Liver (tissue), 9 donors: ENCODE measurements around the gene NUDT14. TPM values are rescaled to one million over a fixed set of nuclear protein-coding genes. Genes with fewer than 3 reads are reported as not detected.

ENCODE experiments used
- DNase-seq: peaks from one replicate; pipeline ENCODE4 v3.0.0-alpha.2; 2017; ENCODE audit warnings: low spot score
- H3K27ac ChIP-seq, 2 donors: one replicate each; pipeline ENCODE4 v1.7.0; 2013; ENCODE audit warnings: inconsistent platforms in 2 of 2, low read length in 2 of 2, control low read depth in 1 of 2, low read depth in 1 of 2, mild to moderate bottlenecking in 1 of 2
- H3K27me3 ChIP-seq, 4 donors: one replicate each; pipeline versions ENCODE4 v1.6.1 to v1.7.0; 2013; ENCODE audit warnings: low read length in 3 of 4, inconsistent platforms in 1 of 4, mild to moderate bottlenecking in 1 of 4, moderate library complexity in 1 of 4; ENCODE audit not compliant: control insufficient read depth in 4 of 4, insufficient read depth in 4 of 4
- H3K36me3 ChIP-seq, 4 donors: one replicate each; pipeline versions ENCODE4 v1.6.1 to v1.7.0; 2013; ENCODE audit warnings: low read length in 3 of 4, mild to moderate bottlenecking in 3 of 4, low read depth in 1 of 4, moderate library complexity in 1 of 4; ENCODE audit not compliant: control insufficient read depth in 4 of 4, insufficient read depth in 3 of 4
- H3K4me1 ChIP-seq, 4 donors: one replicate each; pipeline versions ENCODE4 v1.6.1 to v1.7.0; 2013; ENCODE audit warnings: low read length in 3 of 4, mild to moderate bottlenecking in 3 of 4, moderate library complexity in 1 of 4; ENCODE audit not compliant: control insufficient read depth in 4 of 4, insufficient read depth in 4 of 4
- H3K4me3 ChIP-seq, 3 donors: one replicate each; pipeline versions ENCODE4 v1.6.1 to v1.7.0; 2013; ENCODE audit warnings: low read length in 3 of 3, control low read depth in 1 of 3, low read depth in 1 of 3, mild to moderate bottlenecking in 1 of 3
- H3K9ac ChIP-seq, 2 donors: one replicate each; pipeline ENCODE4 v1.7.0; 2013; ENCODE audit warnings: low read length in 2 of 2, mild to moderate bottlenecking in 2 of 2, moderate library complexity in 2 of 2, control low read depth in 1 of 2, low read depth in 1 of 2
- H3K9me3 ChIP-seq, 4 donors: one replicate each; pipeline versions ENCODE4 v1.6.1 to v1.7.0; 2013; ENCODE audit warnings: low read length in 3 of 4; ENCODE audit not compliant: control insufficient read depth in 4 of 4
- FOXA1 ChIP-seq: IDR thresholded peaks from 2 replicates; pipeline ENCODE4 v1.6.1; 2016; ENCODE audit warnings: antibody characterized with exemption
- JUND ChIP-seq, 2 donors: IDR thresholded peaks; 2 replicates each; pipeline ENCODE4 v1.6.1; 2016; ENCODE audit warnings: antibody characterized with exemption in 2 of 2
- MAX ChIP-seq: IDR thresholded peaks from 2 replicates; pipeline ENCODE4 v1.6.1; 2016; ENCODE audit warnings: antibody characterized with exemption
- NR2F2 ChIP-seq: IDR thresholded peaks from 2 replicates; pipeline ENCODE4 v1.6.1; 2016; ENCODE audit warnings: antibody characterized with exemption
- REST ChIP-seq: IDR thresholded peaks from 2 replicates; pipeline ENCODE4 v1.6.1; 2016; ENCODE audit warnings: antibody characterized with exemption, mild to moderate bottlenecking
- RXRA ChIP-seq, 2 donors: IDR thresholded peaks; 2 replicates each; pipeline ENCODE4 v1.6.1; 2017 to 2018; ENCODE audit warnings: antibody characterized with exemption in 2 of 2, mild to moderate bottlenecking in 1 of 2
- YY1 ChIP-seq: IDR thresholded peaks from 2 replicates; pipeline ENCODE4 v1.6.1; 2016; ENCODE audit warnings: antibody characterized with exemption, mild to moderate bottlenecking
- ZBTB33 ChIP-seq: IDR thresholded peaks from 2 replicates; pipeline ENCODE4 v1.6.1; 2016; ENCODE audit warnings: antibody characterized with exemption
- WGBS: extraction: QIAGEN DNeasy Blood & Tissue Kit; methylation state at CpG from one replicate; pipeline ENCODE4 v1.1.7; 2013; 5-methylcytosine and 5-hydroxymethylcytosine counted together
- polyA plus RNA-seq, 2 donors: library from polyadenylated mRNA; stranded (reverse) in 1 of 2; unstranded in 1 of 2; fragments of 200-250 nt in 1 of 2; fragments of >200 nt in 1 of 2; fragmentation: Nextera tagmentation in 1 of 2; extraction: Ambion mirVana in 1 of 2; gene quantifications; one replicate each; pipeline versions ENCODE4 v1.2.1 to v1.2.3, GENCODE V29; 2013 to 2015
- total RNA-seq, 2 donors: library from RNA; depleted of rRNA; stranded (reverse); fragments of >200 nt; gene quantifications; one replicate each; pipeline ENCODE4 v1.2.3, GENCODE V29; 2014
- donor health status: healthy.
- donor health status: healthy.
- donor health status: healthy.
- donor health status: healthy.
- donor health status: healthy.

NUDT14 gene
- total and polyA plus RNA-seq, 4 donors: 3.8 to 24.2 (median 8.0) TPM

- Histone ChIP-seq H3K27ac (no peak overlapping the region), H3K27me3 (no peaks in the 10 kb centered on the region), H3K9ac (no peak overlapping the region), H3K36me3 (no peaks in the 10 kb centered on the region), H3K9me3 (peaks cover 0 to 10% (median 3%) of the 10 kb centered on the region in 4 donors), H3K4me3 (no peak overlapping the region), H3K4me1 (no peaks in the 10 kb centered on the region)
- TF ChIP-seq REST (no peak), YY1 (no peak), JUND (IDR thresholded peaks at IDR 0.05) (no peak)
- 91% methylated on average over 43 of the region's 43 CpGs for WGBS
- no peak for DNase-seq
Observed at GRCh38 chr14:105141486-105142281, 39.4 kb downstream of the NUDT14 start.

GRCh38 chr14:105141026-105141425, 40.1 kb downstream of the NUDT14 start:
- Histone ChIP-seq H3K27ac (no peak overlapping the region), H3K9me3 (peaks cover 0 to 10% (median 3%) of the 10 kb centered on the region in 4 donors), H3K27me3 (no peaks in the 10 kb centered on the region), H3K9ac (no peak overlapping the region), H3K4me1 (no peaks in the 10 kb centered on the region), H3K36me3 (no peaks in the 10 kb centered on the region), H3K4me3 (no peak overlapping the region)
- DNase-seq: no peak
- WGBS: 93% methylated on average over 6 of the region's 6 CpGs
- no peak for TF ChIP-seq YY1
- TF ChIP-seq NR2F2: no peak
- no peak for TF ChIP-seq MAX
- no peak for TF ChIP-seq REST
- TF ChIP-seq FOXA1: no peak
- no peak for TF ChIP-seq RXRA (IDR thresholded peaks at IDR 0.05)
- no peak for TF ChIP-seq ZBTB33
